ENCODE measurements around the gene NCKAP1.
"Not testable (repeated sequence)": the region's sequence is repeated elsewhere in the genome, so short reads cannot be mapped to it uniquely, and the experiment has no call there.

Gene NCKAP1

GRCh38 chr2:183009249-183009899 lies 28.9 kb downstream of the NCKAP1 start:
- TF ChIP-seq POLR2A (IDR thresholded peaks at IDR 0.05; ENCODE audit: low read depth, low read length), result no peak
- FAIRE-seq, result peak; percentile 38
- DNase-seq (ENCODE audit: insufficient read length, low spot score), result no peak

- FAIRE-seq (no peak), DNase-seq (ENCODE audit: insufficient read length, low spot score) (no peak)
- TF ChIP-seq POLR2A (IDR thresholded peaks at IDR 0.05; ENCODE audit: low read depth, low read length), result no peak
Observed at GRCh38 chr2:183001948-183002347, 36.3 kb downstream of the NCKAP1 start.

GRCh38 chr2:183000846-183001245 lies 37.4 kb downstream of the NCKAP1 start:
- TF ChIP-seq POLR2A (IDR thresholded peaks at IDR 0.05; ENCODE audit: low read depth, low read length), result no peak
- DNase-seq (ENCODE audit: insufficient read length, low spot score), result no peak
- FAIRE-seq, result no peak

DNA sequence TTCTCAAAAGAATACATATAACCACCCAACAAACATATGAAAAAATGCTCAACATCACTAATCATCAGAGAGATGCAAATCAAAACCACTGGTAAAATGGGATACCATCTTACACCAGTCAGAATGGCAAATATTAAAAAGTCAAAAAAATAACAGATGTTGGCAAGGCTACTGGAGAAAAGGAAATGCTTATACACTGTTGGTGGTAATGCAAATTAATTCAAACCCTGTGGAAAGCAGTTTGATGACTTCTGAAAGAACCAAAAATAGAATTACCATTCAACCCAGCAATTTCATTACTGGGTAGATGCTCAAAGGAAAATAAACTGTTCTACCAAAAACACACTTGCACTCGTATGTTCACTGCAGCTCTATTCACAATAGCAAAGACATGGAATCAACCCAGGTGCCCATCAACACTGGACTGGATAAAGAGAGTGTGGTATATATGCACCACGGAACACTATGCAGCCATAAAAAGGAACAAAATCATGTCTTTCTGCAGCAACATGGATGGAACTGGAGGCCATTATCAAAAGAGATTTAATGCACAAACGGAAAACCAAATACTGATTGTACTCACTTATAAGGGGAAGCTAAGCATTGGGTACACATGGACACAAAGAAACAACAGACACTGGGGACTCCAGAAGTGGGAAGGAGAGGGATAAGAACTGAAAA lies 38.8 kb downstream of the NCKAP1 start:
- FAIRE-seq, result peak; percentile 20
- no peak for TF ChIP-seq POLR2A (IDR thresholded peaks at IDR 0.05; ENCODE audit: low read depth, low read length)
- DNase-seq (ENCODE audit: insufficient read length, low spot score), result no peak

DNA sequence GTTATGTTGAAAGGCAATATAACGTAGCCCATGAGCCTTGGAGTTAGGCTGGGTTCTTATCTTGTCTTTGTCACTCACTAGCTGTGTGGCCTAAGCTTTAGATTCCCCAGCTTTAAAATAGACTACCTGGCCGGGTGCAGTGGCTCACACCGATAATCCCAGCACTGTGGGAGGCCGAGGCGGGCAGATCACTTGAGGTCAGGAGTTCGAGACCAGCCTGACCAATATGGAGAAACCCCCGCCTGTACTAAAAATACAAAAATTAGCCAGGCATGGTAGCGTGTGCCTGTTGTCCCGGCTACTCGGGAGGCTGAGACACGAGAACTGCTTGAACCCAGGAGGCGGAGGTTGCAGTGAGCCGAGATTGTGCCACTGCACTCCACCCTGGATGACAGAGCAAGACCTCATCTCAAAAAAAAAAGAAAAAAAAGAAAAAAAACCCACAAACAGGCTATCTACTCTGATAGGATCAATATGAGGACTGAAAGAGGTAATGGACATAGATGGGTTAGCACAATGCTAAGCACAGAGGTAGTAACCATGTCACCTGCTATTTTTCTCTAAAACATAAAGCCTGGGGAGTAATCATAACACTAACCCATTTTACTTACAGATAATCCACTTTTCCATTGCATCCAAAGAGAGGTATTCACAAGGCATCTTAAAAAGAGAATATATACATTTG lies 43.9 kb downstream of the NCKAP1 start:
- no peak for DNase-seq (ENCODE audit: insufficient read length, low spot score)
- no peak for TF ChIP-seq POLR2A (IDR thresholded peaks at IDR 0.05; ENCODE audit: low read depth, low read length)
- no peak for FAIRE-seq

DNA sequence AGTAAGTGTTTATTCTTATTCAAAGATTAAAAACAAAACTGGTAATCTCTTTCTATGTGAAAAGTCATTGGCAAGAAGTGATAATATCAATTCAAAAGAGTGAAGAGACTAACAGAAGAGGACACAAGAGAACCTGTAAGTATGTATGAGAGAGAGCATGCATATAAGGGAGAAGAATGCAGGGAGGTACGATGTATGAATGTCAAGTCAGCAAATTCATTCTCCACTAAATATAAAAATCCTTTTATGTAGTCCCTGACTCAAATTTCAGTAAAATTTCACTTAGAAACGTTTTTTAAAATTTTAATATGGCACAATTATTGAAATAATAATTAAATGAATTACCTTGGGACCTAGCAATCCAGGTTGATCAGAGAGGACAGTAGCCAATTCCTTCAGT lies 55.3 kb downstream of the NCKAP1 start:
- FAIRE-seq, result no peak
- no peak for TF ChIP-seq POLR2A (IDR thresholded peaks at IDR 0.05; ENCODE audit: low read depth, low read length)
- no peak for DNase-seq (ENCODE audit: insufficient read length, low spot score)

DNA sequence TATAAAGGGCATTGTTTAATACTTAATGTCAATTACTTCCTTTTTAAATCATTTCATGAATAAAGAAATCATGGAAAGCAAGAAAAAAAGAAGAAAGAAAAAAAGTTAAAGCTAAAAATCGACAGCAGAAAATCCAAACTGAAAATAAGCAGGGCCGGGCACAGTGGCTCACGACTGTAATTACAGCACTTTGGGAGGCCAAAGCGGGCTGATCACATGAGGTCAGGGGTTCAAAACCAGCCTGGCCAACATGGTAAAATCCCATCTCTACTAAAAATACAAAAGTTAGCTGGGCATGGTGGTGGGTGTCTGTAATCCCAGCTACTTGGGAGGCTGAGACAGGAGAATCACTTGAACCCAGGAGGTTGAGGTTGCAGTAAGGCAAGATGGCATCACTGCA lies 56.8 kb downstream of the NCKAP1 start:
- not testable (repeated sequence) for DNase-seq (ENCODE audit: insufficient read length, low spot score); FAIRE-seq

GRCh38 chr2:182980652-182981051 lies 57.6 kb downstream of the NCKAP1 start:
- FAIRE-seq (no peak), DNase-seq (ENCODE audit: insufficient read length, low spot score) (no peak)
- TF ChIP-seq POLR2A (IDR thresholded peaks at IDR 0.05; ENCODE audit: low read depth, low read length), result no peak

DNA sequence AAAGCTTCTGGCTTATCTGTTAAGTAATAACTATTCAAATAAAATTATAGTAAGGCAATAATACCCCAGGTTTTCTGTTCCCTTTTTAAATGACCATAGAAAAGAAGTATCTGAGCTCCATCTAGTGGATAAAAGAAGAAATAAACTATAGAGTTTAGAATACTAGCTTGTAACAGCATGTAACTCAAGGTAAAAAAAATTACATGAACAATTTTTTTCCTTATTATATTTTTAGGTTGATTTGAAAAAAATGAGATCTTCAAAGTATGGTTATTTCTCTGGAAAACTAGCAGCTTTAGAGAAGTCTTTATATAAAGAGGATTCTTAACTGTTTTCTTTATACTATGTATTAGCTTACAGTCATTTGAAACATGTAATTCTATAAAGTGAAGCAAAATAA lies 58.1 kb downstream of the NCKAP1 start:
- FAIRE-seq, result no peak
- no peak for TF ChIP-seq POLR2A (IDR thresholded peaks at IDR 0.05; ENCODE audit: low read depth, low read length)

GRCh38 chr2:182977463-182977862 lies 60.8 kb downstream of the NCKAP1 start:
- DNase-seq (ENCODE audit: insufficient read length, low spot score) (no peak), FAIRE-seq (no peak)
- TF ChIP-seq POLR2A (IDR thresholded peaks at IDR 0.05; ENCODE audit: low read depth, low read length), result no peak

More for the DNA sequence above, 58.1 kb downstream of the NCKAP1 start:
- DNase-seq (ENCODE audit: insufficient read length, low spot score), result no peak

DNA sequence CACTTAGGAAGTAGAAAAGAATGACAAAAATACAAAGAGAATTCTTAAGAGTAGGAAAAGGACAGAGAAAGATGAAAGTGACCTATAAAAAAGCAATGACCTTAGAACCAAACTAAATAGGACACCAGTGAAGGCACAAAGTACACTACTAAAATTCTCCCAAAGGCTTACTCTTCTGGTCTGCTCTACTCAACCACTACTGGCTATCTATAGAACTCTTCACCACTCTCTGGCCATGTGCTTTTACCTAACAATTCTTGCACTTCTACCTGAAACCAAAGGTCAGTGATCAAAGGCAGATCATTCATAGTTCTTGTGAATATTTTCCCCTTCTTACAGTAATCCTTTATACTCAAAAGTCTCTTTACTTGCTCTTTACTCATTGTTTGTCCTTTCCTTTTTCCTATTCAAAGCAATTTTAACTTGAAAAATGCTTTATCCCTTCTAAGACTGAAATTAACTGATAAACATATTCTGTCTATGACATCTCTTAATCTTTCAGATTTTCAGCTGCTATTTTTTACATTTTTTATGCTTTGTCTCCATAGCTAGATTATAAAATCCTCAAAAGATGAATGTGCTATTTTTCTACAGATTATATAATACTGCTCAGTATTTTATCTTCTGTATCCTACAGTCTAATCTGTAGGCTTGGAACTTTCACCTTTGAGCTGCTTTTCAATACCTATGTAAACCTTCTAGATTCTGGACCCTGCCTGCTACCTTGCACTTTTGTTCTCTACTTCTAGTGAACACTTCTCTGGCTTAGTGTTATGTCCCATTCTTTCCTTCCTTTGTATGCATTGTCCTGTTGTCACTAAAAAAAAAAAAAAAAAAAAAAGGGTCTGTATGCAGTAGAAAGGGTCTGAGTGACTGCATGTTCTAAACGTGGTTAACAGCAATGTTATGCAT lies 64.6 kb downstream of the NCKAP1 start:
- no peak for TF ChIP-seq POLR2A (IDR thresholded peaks at IDR 0.05; ENCODE audit: low read depth, low read length)
- FAIRE-seq, result peak; percentile 27
- no peak for DNase-seq (ENCODE audit: insufficient read length, low spot score)

DNA sequence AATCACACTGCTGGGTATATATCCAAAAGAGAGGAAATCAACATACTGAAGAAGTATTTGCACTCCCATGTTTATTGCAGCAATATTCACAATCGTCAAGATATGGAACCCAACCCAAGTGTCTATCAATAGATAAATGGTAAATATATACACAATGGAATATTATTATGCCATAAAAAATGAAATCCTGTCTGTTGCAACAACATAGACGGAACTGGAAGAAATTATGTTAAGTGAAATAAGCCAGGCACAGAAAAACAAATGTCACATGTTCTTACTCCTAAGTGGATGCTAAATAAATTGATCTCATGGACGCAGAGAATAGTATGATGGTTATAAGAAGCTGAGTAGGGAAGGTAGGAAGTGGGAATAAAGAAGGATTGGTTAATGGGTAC lies 65.7 kb downstream of the NCKAP1 start:
- no peak for TF ChIP-seq POLR2A (IDR thresholded peaks at IDR 0.05; ENCODE audit: low read depth, low read length)
- FAIRE-seq, result no peak

GRCh38 chr2:182971820-182972547 lies 66.3 kb downstream of the NCKAP1 start:
- FAIRE-seq (peak; percentile 55), DNase-seq (ENCODE audit: insufficient read length, low spot score) (no peak)
- no peak for TF ChIP-seq POLR2A (IDR thresholded peaks at IDR 0.05; ENCODE audit: low read depth, low read length)

More for the DNA sequence above, 65.7 kb downstream of the NCKAP1 start:
- DNase-seq (ENCODE audit: insufficient read length, low spot score), result no peak
